Measurements from ENCODE around the gene PLXNA2.

Gene PLXNA2

GRCh38 chr1:208054911-208055379 is 189.2 kb downstream of the PLXNA2 start:
- TF ChIP-seq CTCF (IDR thresholded peaks at IDR 0.05; ENCODE audit: low read depth, low read length): no peak
- DNase-seq (ENCODE audit: extremely low read depth, low read depth): no peak

GRCh38 chr1:208054485-208054884 is 189.7 kb downstream of the PLXNA2 start:
- TF ChIP-seq CTCF (IDR thresholded peaks at IDR 0.05; ENCODE audit: low read depth, low read length): no peak
- no peak for DNase-seq (ENCODE audit: extremely low read depth, low read depth)

- no peak for DNase-seq (ENCODE audit: extremely low read depth, low read depth)
- TF ChIP-seq CTCF (IDR thresholded peaks at IDR 0.05; ENCODE audit: low read depth, low read length): no peak
Measured at GRCh38 chr1:208053661-208054060, 190.5 kb downstream of the PLXNA2 start.

- TF ChIP-seq CTCF (IDR thresholded peaks at IDR 0.05; ENCODE audit: low read depth, low read length): no peak
- DNase-seq (ENCODE audit: extremely low read depth, low read depth): no peak
Measured at GRCh38 chr1:208052926-208053407, 191.2 kb downstream of the PLXNA2 start.

- DNase-seq (ENCODE audit: extremely low read depth, low read depth): no peak
- TF ChIP-seq CTCF (IDR thresholded peaks at IDR 0.05; ENCODE audit: low read depth, low read length): no peak
Measured at GRCh38 chr1:208052135-208052534, 192.0 kb downstream of the PLXNA2 start.

GRCh38 chr1:208051651-208052050 is 192.5 kb downstream of the PLXNA2 start:
- DNase-seq (ENCODE audit: extremely low read depth, low read depth): no peak
- TF ChIP-seq CTCF (IDR thresholded peaks at IDR 0.05; ENCODE audit: low read depth, low read length): no peak

GRCh38 chr1:208048904-208049303 is 195.3 kb downstream of the PLXNA2 start:
- no peak for DNase-seq (ENCODE audit: extremely low read depth, low read depth)
- TF ChIP-seq CTCF (IDR thresholded peaks at IDR 0.05; ENCODE audit: low read depth, low read length): no peak
